Astrocyte of the cerebellum (primary cell): ENCODE data around the gene RBFOX1.

Experiments used
- DNase-seq: peaks from one replicate; pipeline ENCODE4 v3.0.0-alpha.2; 2011; ENCODE audit warnings: low read depth
- H3K4me3 ChIP-seq: 2 replicates; pipeline ENCODE4 v1.5.1; 2011; ENCODE audit warnings: mild to moderate bottlenecking, low read depth, low read length, moderate library complexity
- in situ Hi-C: cut with HindIII; loops from 2 replicates; pipeline ENCODE4 v1.10.0; 2017; ENCODE audit warnings: low sequenced_read_pairs
- TF ChIP-seq, protein P1 (sequence below): IDR thresholded peaks from 2 replicates; pipeline ENCODE4 v1.5.1; 2012; ENCODE audit warnings: low read length, low read depth, moderate library complexity, mild to moderate bottlenecking; ENCODE audit errors: missing control alignments

Gene RBFOX1

DNA sequence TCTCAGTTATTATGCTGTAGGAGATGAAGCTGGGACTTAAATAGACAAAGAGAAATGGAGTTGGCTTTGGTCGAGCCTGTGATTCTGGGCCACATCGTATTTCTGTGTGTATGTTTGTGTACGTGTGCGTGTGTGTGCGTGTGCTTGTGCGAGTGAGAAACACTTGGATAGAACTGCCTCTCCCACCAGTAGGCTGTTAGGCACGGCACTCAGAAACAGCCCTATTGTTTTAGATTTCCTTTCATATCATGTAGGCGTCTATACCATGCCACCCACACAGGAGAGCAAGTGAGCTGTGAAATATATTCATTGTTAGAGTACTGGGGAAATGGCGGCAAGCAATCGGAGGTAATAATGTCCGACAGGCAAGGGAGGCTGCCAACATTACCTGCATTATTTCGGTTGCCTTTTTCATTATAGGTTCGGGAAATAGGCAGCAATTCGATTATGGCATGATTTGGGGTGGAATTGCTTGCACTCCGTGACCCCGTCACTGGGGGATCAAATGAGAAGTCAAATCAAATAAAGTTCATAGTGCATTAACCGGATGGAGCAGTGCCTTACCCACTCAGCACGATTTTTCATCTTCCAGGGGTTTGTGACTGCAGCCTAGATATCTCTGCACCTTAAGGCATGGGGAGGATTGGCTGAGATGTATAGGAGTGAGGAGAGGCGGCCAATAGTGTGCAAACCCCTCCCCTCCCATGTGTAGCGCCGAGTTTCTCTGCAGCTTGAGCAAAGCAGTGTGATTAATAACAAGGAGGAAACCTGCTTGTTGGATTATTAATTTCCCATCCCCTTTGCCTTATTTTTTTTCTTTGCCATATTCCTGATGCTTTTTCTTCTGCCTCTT is 89.6 kb downstream of the RBFOX1 start:
- in situ Hi-C loops = no loop called here
- TF ChIP-seq, protein P1, sequence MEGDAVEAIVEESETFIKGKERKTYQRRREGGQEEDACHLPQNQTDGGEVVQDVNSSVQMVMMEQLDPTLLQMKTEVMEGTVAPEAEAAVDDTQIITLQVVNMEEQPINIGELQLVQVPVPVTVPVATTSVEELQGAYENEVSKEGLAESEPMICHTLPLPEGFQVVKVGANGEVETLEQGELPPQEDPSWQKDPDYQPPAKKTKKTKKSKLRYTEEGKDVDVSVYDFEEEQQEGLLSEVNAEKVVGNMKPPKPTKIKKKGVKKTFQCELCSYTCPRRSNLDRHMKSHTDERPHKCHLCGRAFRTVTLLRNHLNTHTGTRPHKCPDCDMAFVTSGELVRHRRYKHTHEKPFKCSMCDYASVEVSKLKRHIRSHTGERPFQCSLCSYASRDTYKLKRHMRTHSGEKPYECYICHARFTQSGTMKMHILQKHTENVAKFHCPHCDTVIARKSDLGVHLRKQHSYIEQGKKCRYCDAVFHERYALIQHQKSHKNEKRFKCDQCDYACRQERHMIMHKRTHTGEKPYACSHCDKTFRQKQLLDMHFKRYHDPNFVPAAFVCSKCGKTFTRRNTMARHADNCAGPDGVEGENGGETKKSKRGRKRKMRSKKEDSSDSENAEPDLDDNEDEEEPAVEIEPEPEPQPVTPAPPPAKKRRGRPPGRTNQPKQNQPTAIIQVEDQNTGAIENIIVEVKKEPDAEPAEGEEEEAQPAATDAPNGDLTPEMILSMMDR = no peak
- DNase-seq = no peak
- H3K4me3 ChIP-seq = no peak overlapping the region

DNA sequence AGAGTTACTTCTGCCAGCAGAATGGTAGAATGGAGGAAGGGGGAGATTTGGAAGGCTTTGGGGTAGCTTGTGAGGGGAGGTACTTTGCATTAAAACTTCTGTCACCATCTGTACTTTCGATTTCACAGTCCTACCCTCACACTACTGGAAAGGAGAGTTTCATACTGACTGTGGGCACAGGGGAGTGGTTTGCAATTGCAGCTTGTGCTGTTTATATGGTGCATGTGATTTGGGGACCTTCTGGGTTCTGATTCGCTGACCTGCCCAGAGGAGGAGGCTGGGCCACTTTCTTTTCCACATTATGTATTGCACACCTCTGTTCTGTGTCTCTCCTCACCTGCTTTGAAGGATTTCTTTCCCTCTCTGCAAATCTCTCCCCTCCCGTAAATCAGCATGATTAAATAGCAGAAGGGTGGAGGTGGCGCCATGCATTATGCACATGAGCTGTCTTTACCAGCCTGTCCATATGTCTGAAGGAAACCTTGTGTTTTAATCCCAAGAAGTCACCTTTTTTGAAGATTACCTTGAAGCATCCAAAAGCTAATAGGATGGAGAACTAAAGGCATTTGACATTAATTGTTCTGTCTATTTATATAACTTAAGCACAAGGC is 90.9 kb downstream of the RBFOX1 start:
- in situ Hi-C loops = no loop called here
- TF ChIP-seq, protein P1 = no peak

DNA sequence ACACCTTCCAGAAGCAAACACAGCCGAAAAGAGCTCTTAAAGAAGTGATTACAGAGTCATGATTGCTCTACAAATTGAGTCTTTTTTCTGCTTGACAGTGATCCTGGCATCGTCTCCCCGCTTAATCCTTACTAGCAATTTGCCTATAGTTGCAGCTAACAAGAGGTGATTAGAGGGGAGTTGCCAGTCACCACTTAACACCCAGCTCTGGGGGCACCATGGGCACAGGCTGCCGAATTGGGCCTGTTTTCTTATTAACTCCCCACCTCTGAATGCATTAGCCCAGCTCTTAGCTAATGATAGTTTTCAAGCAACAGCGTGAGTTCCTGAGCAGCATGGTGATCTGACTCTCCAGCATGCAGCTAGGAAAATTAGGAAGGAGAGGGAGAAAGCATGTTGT is 93.5 kb downstream of the RBFOX1 start:
- no peak for DNase-seq
- in situ Hi-C loops = no loop called here
- TF ChIP-seq, protein P1 = no peak

More for the DNA sequence above, 90.9 kb downstream of the RBFOX1 start:
- no peak for DNase-seq
- H3K4me3 ChIP-seq = no peak overlapping the region

GRCh38 chr16:7431723-7432122 is 99.1 kb downstream of the RBFOX1 start:
- TF ChIP-seq, protein P1 = no peak
- no peak for DNase-seq
- in situ Hi-C loops = no loop called here
- no peak overlapping the region for H3K4me3 ChIP-seq

More for the DNA sequence above, 93.5 kb downstream of the RBFOX1 start:
- H3K4me3 ChIP-seq = no peak overlapping the region

DNA sequence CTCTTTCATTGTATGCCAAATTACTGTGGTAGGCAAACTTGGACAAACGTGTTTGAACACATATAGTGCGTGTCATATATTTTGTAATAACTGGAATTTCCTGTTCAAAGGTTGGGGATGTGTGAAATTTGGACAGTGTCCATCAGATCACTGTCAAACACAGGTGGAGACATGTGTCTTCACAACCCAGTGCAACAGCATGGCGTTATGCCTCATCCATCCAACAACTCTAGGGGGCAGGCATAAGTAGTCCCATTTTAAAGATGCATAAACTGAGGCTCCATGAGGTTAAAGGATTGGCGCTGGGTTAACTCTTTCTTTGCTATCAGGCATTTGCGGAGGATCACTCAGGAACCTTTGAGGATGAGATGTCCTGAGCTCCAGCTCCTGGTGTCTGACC is 103.7 kb downstream of the RBFOX1 start:
- in situ Hi-C loops = no loop called here
- DNase-seq = no peak
- TF ChIP-seq, protein P1 = no peak
- no peak overlapping the region for H3K4me3 ChIP-seq

- H3K4me3 ChIP-seq = no peak overlapping the region
- DNase-seq = no peak
- TF ChIP-seq, protein P1 = no peak
- in situ Hi-C loops = no loop called here
Observed at GRCh38 chr16:7437135-7437804, 104.6 kb downstream of the RBFOX1 start.
